Hepatocyte (in vitro differentiated cells): ENCODE measurements around the gene ALAD.

Experiments
- EZH2 ChIP-seq: fragments of 200-600 bp; sonication (generic); IDR thresholded peaks from 2 replicates; pipeline ENCODE4 v1.6.1; 2016; ENCODE audit warnings: antibody characterized with exemption, mild to moderate bottlenecking, borderline replicate concordance
- TF ChIP-seq, protein P1 (sequence below): fragments of 200-600 bp; sonication (generic); IDR thresholded peaks from 2 replicates; pipeline ENCODE4 v1.5.1; 2016; ENCODE audit warnings: antibody characterized with exemption, mild to moderate bottlenecking; ENCODE audit not compliant: poor library complexity

DNA sequence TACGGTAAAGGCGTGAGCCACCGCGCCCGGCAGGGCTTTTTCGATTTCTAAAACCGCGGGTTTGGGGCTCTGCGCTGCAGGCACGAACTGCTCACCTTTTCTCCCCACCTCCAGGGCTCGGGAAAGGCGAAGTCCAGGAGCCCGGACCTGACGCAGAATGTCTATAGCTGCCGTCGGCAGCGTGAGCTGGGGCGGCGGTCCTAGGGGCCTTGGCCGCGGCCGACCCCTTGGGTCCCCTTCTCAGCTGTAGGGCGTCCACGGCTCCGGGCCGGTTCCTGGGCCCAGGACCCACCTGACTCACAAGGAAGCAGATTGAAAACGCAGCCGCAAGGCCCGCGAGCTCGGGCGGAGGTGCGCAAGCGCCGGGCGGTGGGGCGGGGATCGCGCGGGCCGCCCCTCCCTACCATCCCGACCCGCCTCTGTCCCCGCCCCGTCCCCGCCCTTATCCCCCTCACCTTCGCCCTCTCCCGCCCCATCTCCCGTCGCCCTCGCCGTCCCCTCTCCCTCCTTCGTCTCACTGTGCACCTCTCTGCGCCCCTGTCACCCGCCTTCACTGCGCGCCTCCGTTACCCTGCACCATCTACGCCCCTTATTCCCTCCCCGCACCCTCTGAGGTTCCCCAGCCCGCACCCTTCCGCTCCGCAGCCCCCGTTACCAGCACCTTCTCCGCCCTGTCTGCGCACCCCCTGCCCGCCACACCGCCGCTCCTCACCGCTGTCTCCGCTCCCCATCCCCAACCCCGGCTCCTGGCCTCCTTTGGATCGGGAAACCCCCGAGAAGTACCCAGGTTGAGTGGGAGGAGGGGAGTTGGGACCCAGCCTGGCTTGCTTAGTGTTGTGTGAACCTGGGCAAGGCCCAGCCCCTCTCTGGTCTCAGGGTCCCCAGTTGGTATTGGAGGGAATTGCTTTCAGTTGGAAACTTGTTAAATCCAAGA is 24.2 kb downstream of the ALAD start, which contains the start of gene HDHD3:
- TF ChIP-seq, protein P1, sequence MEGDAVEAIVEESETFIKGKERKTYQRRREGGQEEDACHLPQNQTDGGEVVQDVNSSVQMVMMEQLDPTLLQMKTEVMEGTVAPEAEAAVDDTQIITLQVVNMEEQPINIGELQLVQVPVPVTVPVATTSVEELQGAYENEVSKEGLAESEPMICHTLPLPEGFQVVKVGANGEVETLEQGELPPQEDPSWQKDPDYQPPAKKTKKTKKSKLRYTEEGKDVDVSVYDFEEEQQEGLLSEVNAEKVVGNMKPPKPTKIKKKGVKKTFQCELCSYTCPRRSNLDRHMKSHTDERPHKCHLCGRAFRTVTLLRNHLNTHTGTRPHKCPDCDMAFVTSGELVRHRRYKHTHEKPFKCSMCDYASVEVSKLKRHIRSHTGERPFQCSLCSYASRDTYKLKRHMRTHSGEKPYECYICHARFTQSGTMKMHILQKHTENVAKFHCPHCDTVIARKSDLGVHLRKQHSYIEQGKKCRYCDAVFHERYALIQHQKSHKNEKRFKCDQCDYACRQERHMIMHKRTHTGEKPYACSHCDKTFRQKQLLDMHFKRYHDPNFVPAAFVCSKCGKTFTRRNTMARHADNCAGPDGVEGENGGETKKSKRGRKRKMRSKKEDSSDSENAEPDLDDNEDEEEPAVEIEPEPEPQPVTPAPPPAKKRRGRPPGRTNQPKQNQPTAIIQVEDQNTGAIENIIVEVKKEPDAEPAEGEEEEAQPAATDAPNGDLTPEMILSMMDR, result no peak
- TF ChIP-seq EZH2, result no peak
